GM12801 (cell line): Measurements from ENCODE around the gene RAP1GAP.

ENCODE experiments used
- CTCF ChIP-seq: IDR thresholded peaks from one replicate; pipeline ENCODE4 v1.5.1; 2011; ENCODE audit warnings: control low read depth; ENCODE audit not compliant: insufficient read length; ENCODE audit errors: extremely low read depth

The RAP1GAP gene

GRCh38 chr1:21605964-21606705, 63.0 kb downstream of the RAP1GAP start:
- no peak for TF ChIP-seq CTCF

- no peak for TF ChIP-seq CTCF
Measured at GRCh38 chr1:21605012-21605715, 64.0 kb downstream of the RAP1GAP start.

GRCh38 chr1:21604208-21604957, 64.8 kb downstream of the RAP1GAP start:
- no peak for TF ChIP-seq CTCF

GRCh38 chr1:21603177-21604138, 65.7 kb downstream of the RAP1GAP start:
- TF ChIP-seq CTCF = no peak

GRCh38 chr1:21601278-21602048, 67.7 kb downstream of the RAP1GAP start:
- no peak for TF ChIP-seq CTCF

- no peak for TF ChIP-seq CTCF
Measured at GRCh38 chr1:21599402-21599801, 69.8 kb downstream of the RAP1GAP start.
